Lower leg skin (tissue), 4 donors: ENCODE measurements around the gene TMCC2. TPM values are rescaled to one million over a fixed set of nuclear protein-coding genes. Genes with fewer than 3 reads are reported as not detected.
A peak's percentile ranks its signal among the peaks of the same experiment; 100 is the strongest.

Source experiments
- DNase-seq, 2 donors: peaks; one replicate each; pipeline ENCODE4 v3.0.0-alpha.2; 2019; ENCODE audit warnings: low spot score in 2 of 2
- H3K4me3 ChIP-seq: fragments of 200-600 bp; sonication (generic); 2 replicates; pipeline ENCODE4 v1.5.1; 2017; ENCODE audit warnings: mild to moderate bottlenecking, low read depth; ENCODE audit not compliant: poor library complexity, severe bottlenecking
- CTCF ChIP-seq, 3 donors: fragments of 450-650 bp; IDR thresholded peaks; one replicate each; pipeline ENCODE4 v1.5.1; 2016; ENCODE audit warnings: antibody characterized with exemption in 3 of 3, mild to moderate bottlenecking in 3 of 3, moderate library complexity in 2 of 3
- POLR2A ChIP-seq, 2 donors: fragments of 450-650 bp; IDR thresholded peaks; one replicate each; pipeline ENCODE4 v1.6.1; 2016 to 2017; ENCODE audit warnings: antibody characterized with exemption in 2 of 2, mild to moderate bottlenecking in 1 of 2, moderate library complexity in 1 of 2
- WGBS, 2 donors: methylation state at CpG; one replicate each; pipeline ENCODE4 v1.1.5; 2018; 5-methylcytosine and 5-hydroxymethylcytosine counted together
- intact Hi-C: fragments of 100-400 bp; cut with DNase I; formaldehyde crosslinking; loops from one replicate; pipeline ENCODE4 v1.15.0; 2023; ENCODE audit warnings: low total_unique reads
- total RNA-seq, 4 donors: library from RNA; depleted of rRNA; stranded (reverse); fragments of >200 nt; gene quantifications; one replicate each; pipeline ENCODE4 v1.1.0, GENCODE V29; 2016

TMCC2 gene
- total RNA-seq, 4 donors from 2014 or later, result 2.2 to 4.2 (median 3.5) TPM

- intact Hi-C loops, result no loop called here
- TF ChIP-seq CTCF (IDR thresholded peaks at IDR 0.05) (no peak), POLR2A (IDR thresholded peaks at IDR 0.05) (no peak)
- H3K4me3 ChIP-seq, result no peak overlapping the region
- 51 to 70% methylated on average over 8 of the region's 8 CpGs for WGBS, 2 donors
- no peak for DNase-seq
These were observed 43.5 kb downstream of the TMCC2 start for GRCh38 chr1:205271277-205271676.

DNA sequence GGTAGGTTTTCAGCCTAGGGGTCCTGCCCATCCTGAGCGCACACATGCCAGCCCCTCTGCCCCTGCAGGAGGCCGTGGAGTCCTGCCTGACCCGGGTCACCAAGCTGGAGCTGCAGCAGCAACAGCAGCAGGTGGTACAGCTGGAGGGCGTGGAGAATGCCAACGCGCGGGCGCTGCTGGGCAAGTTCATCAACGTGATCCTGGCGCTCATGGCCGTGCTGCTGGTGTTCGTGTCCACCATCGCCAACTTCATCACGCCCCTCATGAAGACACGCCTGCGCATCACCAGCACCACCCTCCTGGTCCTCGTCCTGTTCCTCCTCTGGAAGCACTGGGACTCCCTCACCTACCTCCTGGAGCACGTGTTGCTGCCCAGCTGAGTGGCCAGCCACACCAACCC, 44.0 kb downstream of the TMCC2 start:
- intact Hi-C loops, result no loop called here
- no peak overlapping the region for H3K4me3 ChIP-seq
- WGBS, 2 donors, result 70 to 81% methylated on average over 18 of the region's 18 CpGs
- TF ChIP-seq POLR2A (IDR thresholded peaks at IDR 0.05), result no peak
- TF ChIP-seq CTCF (IDR thresholded peaks at IDR 0.05), result no peak
- DNase-seq, result no peak

- TF ChIP-seq POLR2A (IDR thresholded peaks at IDR 0.05) (no peak), CTCF (IDR thresholded peaks at IDR 0.05) (no peak)
- WGBS, 2 donors, result 75 to 92% methylated on average over 3 of the region's 3 CpGs
- no peak overlapping the region for H3K4me3 ChIP-seq
- intact Hi-C loops, result no loop called here
- no peak for DNase-seq
These were observed 44.8 kb downstream of the TMCC2 start for GRCh38 chr1:205272536-205272935.

GRCh38 chr1:205273551-205273982, 45.8 kb downstream of the TMCC2 start:
- no peak overlapping the region for H3K4me3 ChIP-seq
- intact Hi-C loops, result no loop called here
- no peak for TF ChIP-seq POLR2A (IDR thresholded peaks at IDR 0.05)
- peak in 2 of 3 donors; percentile 2 to 93 for TF ChIP-seq CTCF (IDR thresholded peaks at IDR 0.05)
- DNase-seq, result peak; percentile 83 to 97
- 7% methylated on average over 7 of the region's 7 CpGs for WGBS, 2 donors

DNA sequence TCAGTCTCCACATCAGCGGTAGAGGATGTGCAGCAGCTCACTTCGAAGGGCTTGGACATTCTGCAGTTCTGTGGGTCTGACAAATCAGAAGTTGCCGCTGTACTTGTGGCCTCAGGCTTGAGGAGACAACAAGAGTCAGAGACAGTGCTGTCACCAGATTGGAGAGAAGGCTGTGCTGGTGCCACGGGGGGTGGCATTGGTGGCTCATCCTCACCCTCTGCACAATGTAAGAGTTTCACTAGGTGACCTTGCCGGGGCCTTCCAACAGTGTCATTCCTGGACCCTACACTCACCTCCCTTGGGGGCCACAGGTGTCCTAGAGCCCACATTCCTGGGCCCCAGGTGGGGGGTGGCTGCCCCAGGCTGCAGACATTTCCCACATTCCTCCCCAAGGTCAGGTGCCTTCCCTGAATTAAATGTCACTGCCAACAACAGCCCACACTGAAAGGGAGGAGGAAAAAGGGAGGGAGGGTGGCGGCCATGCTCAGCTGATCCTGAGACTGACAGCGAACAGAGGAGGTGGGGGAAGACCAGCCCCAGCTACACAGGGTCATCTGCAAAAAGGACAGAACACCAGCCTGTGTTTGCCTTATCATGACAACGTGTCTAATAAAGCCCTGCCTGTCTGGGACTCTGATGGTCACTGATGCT, 46.4 kb downstream of the TMCC2 start:
- intact Hi-C loops, result loop anchor here (2.0 kb wide), 1 partner anchor 51 kb away; no protein-coding TSS in a partner anchor
- no peak for TF ChIP-seq POLR2A (IDR thresholded peaks at IDR 0.05)
- TF ChIP-seq CTCF (IDR thresholded peaks at IDR 0.05), result no peak
- WGBS, 2 donors, result 78 to 80% methylated on average over 5 to 8 of the region's 8 CpGs
- no peak for DNase-seq
- H3K4me3 ChIP-seq, result no peak overlapping the region

GRCh38 chr1:205275133-205275532, 47.4 kb downstream of the TMCC2 start:
- DNase-seq, result no peak
- intact Hi-C loops, result loop anchor here (2.0 kb wide), 1 partner anchor 50 kb away; no protein-coding TSS in a partner anchor
- no peak for TF ChIP-seq POLR2A (IDR thresholded peaks at IDR 0.05)
- no peak for TF ChIP-seq CTCF (IDR thresholded peaks at IDR 0.05)
- H3K4me3 ChIP-seq, result no peak overlapping the region
- 55 to 60% methylated on average over 3 of the region's 3 CpGs for WGBS, 2 donors
